HCEC 1CT (cell line): ENCODE data around the gene ZBTB40.

Experiments used
- DNase-seq: peaks from one replicate; pipeline ENCODE4 v3.0.0-alpha.2; 2017

ZBTB40 gene

DNA sequence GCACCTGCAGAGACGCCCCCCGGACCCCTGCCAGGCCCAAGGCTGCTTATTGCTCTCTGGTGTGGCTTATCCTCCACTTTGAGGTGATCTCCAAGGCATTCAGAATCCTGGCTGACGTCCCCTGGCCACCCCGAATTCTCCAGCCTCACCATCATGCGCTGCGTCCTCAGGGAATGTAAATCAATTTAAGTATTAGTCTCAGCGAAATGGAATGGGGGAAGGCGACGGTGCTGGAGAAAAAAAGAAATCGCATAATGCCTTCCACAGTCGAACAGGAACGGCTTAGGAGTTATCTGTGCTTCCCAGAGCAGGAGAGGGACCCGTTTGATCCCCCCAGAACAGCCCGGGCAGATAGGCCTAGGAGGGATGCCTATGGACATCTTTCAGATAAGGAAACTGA, 114.5 kb downstream of the ZBTB40 start:
- no peak for DNase-seq

DNA sequence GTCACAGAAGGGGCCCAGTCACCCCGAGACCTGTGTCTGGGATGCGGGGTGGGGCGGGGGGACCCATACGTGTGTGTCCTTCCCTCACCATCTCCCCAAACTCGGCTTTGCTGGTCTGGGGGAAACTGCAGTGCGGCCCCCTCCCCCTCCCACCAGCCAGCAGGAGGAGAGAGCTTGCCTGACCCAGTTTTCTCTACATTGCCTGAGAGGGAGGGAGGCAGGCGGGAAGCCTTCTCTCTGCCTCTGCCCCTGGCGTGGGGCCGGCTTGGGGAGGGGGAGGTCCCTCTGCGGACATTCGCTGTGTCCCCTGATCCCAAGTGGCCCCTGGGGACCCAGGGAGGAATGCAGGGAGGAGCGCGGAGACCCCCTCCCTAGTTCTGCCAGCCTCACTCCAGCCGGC, 115.5 kb downstream of the ZBTB40 start:
- no peak for DNase-seq

DNA sequence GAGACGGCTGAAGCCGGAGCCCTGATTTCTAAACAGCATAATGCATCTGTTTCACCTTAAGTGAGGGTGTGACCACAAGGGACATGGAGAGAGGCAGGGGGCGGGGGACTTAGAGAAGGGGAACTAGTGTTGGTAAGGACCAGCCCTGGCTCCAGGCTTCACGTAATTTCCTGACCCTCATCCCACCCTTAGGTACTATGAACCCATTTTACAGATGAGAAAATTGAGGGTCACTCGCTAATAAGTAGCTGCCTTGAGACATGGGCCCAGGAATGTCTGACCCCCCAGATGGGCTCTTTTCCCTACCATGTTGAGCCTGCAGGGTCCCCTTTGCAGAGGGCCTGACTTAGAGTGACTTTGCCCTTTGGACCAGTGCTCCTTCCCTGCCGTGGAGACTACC, 116.3 kb downstream of the ZBTB40 start:
- DNase-seq, result no peak

DNA sequence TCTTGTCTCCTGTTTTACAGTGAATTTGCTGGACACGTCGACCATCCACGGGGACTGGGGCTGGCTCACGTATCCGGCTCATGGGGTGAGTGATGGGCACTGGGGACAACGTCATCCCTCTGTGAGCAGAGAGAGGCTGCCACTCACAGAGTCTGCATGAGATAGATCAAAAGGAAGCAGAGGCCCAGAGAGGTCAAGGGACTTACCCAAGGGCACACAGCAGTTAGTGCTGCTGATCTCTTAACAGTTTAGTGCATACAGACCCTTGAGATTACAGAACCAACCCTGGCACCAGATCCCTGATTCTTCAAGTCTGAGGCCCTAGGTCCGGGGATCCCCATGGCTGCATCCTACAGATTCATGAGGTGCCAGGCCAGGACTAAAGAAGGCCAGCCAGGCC, 117.6 kb downstream of the ZBTB40 start:
- DNase-seq, result no peak

DNA sequence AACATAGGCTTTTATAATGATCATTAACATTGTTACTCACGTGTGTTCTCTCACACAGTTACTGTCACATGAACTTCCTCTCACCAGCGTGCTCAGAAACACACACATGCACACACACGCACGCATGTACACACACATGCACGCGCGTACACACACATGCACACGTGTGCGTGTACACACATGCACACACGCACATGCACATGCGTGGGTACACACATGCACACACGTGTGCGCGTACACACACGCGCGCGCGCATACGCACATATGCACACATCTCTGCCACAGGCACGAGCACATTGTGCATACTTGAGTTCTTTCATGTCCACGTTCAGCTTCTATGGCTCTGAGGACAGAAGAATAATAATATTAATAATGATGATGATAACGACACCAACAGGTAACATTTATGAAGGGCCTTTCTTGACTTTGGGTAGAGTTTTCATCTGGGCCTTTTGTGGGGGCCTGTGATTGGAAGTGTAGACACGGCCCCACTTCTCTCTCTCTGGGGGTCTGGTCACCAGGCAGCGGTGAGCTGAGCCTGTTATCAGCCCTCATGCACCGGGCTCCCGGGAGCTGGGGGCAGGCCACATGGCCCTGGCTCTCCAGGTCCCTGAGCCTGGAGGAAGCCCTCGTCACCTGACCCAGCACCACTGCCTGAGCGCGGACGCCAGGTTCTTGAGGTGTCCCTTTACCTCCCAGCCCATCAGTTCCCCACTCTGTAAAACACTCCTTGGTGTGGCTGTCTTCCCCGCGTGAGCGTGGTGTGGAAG, 118.7 kb downstream of the ZBTB40 start:
- DNase-seq, result no peak

DNA sequence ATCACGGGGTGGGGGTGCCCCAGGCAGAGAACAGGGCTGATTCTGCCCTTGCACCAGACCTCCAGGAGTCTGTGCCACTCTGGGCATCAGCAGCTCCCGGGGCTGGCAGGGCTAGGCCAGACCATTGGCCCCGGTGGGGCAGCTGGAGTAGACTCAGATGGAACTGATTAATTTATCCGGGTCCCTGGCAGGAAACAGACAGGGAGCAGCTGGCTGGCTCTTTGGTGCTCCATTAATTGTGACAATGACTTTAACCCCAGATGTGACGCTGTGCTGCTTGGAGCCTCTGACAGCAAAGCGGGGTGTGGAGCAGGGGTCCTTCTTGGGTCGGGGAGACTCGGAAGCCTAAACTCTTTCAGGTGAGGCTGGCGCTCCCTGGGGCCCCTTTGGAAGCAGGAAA, 121.2 kb downstream of the ZBTB40 start:
- no peak for DNase-seq

DNA sequence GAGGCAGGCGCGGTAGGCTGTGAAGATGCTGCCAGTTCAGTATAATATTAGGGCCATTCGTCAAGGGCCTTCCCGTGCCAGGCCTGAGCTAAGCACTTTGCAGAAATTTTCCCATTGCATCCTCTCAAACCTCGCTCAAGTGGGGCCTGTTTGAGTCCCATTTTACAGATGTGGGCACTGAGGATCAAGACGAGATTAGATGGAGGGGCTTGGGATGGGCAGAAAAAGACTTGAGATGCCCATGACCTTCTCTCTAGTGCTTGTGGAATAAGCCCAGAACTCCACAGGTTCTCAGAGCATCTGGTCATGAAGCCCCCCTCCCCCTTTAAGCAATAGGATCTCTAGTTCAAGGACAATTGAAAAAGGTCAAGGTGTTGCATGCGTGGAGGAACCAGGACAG, 121.6 kb downstream of the ZBTB40 start:
- DNase-seq, result no peak

DNA sequence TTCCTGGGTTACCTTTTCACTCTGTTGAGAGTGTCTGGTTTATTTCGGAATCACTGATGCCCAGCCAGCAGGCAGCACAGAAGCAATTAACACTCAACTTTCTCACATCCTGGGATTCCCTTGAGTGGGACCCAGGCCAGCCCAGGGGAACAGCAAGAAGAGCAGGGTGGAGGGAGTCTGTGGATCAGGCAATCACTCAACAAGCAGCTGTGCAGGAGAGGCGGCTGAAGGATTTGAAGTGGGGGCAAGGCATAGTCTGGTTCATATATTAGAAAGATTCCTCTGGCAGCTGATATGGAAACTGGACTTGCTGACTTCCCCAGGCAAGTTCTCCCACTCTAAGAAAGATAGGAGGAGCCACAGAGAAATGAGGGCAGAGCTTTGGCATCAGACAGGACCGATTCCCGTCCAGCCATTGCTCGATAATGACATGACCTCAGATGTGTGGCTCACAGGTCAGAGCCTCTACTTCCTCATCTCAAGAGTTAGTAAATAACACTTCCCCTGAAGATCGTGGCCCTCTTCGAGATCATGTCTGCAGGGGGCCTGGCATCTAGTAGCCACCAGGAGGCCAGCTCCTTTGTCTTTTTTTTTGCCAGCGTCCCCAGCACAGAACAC, 124.0 kb downstream of the ZBTB40 start:
- DNase-seq, result no peak

DNA sequence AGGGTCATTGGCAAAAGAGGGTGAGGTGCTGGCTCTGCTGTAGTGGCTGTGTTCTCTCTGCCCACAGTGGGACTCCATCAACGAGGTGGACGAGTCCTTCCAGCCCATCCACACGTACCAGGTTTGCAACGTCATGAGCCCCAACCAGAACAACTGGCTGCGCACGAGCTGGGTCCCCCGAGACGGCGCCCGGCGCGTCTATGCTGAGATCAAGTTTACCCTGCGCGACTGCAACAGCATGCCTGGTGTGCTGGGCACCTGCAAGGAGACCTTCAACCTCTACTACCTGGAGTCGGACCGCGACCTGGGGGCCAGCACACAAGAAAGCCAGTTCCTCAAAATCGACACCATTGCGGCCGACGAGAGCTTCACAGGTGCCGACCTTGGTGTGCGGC, 124.5 kb downstream of the ZBTB40 start:
- no peak for DNase-seq

DNA sequence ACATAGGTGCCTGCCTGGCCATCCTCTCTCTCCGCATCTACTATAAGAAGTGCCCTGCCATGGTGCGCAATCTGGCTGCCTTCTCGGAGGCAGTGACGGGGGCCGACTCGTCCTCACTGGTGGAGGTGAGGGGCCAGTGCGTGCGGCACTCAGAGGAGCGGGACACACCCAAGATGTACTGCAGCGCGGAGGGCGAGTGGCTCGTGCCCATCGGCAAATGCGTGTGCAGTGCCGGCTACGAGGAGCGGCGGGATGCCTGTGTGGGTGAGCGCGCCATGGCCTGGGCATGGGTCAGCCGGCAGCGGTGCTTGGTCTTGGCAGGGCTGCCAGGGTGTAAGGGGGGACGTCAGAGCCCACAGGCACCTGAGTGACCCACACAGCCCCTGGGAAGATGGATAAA, 125.0 kb downstream of the ZBTB40 start:
- DNase-seq, result no peak

DNA sequence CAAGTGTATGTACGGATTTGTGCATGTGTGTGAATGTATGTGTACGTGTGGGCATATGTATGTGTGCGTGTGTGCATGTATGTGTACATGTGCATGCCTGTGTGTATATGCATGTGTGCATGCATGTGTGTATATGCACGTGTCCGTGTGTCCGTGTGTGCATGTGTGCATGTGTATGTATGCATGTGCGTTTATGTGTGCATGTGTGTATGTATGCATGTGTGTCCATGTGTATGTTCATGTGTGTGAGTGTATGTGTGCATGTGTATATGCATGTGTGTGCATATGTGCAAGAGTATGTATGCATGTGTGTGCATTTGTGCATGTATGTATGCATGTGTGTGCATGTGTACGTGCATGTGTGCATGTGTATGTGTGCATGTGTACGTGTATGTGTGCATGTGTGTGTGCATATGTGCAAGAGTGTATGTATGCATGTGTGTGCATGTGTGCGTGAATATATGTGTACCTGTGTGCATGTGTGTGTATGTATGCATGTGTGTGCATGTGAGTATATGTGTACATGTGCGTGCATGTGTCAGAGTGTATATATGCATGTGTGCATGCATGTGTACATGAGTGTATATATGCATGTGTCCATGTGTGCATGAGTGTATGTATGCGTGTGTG, 127.2 kb downstream of the ZBTB40 start:
- no peak for DNase-seq

DNA sequence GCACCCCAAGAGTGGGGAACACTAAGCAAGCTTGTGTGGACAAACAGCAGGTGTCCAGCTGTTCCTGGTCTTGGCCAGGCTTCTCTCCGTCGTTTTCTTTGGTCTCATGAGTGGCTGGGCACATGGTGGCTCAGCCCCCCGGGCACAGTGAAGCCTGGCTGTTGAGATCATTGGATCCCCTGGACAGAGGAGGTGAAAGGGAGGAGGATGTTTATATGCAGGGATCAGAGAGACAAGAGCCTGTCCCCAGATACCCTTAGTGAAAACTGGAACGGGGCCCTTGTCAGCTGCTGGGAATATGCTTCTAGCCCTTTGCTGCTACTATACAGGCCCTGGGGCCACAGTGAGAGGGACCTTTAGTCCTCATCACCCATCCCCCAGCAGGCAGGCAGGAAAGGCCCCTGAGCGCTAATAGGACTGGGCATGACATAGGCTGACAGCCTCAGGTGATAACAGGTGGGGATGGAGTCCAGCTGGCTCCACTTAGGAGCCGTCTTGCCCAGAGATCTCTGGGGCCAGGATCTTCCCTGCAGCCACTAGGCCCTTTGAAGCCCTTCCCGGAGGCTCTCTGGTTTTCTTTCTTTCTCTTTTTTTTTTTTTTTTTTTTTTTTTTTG, 128.0 kb downstream of the ZBTB40 start:
- DNase-seq, result no peak
